Uterus (tissue), 4 donors: ENCODE data around the gene DRD4. TPM values are rescaled to one million over a fixed set of nuclear protein-coding genes. Genes with fewer than 3 reads are reported as not detected.

Experiments used
- DNase-seq, 2 donors: peaks; one replicate each; pipeline ENCODE4 v3.0.0-alpha.2; 2019 to 2020
- H3K27ac ChIP-seq, 2 donors: fragments of 200-600 bp; sonication (generic); 1 replicate in 1 of 2; 2 replicates in 1 of 2; pipeline ENCODE4 v1.5.1; 2016 to 2018
- H3K27me3 ChIP-seq, 2 donors: fragments of 200-600 bp; sonication (generic); one replicate each; pipeline ENCODE4 v1.5.1; 2018 to 2019; ENCODE audit warnings: control low read depth in 1 of 2
- H3K36me3 ChIP-seq, 2 donors: fragments of 200-600 bp; sonication (generic); one replicate each; pipeline ENCODE4 v1.5.1; 2019; ENCODE audit warnings: control low read depth in 1 of 2
- H3K4me1 ChIP-seq, 2 donors: fragments of 200-600 bp; sonication (generic); one replicate each; pipeline ENCODE4 v1.5.1; 2018 to 2019; ENCODE audit warnings: control low read depth in 1 of 2
- H3K4me3 ChIP-seq, 2 donors: fragments of 200-600 bp; sonication (generic); 1 replicate in 1 of 2; 2 replicates in 1 of 2; pipeline ENCODE4 v1.5.1; 2018 to 2019; ENCODE audit warnings: mild to moderate bottlenecking in 1 of 2
- H3K9me3 ChIP-seq, 2 donors: fragments of 200-600 bp; sonication (generic); one replicate each; pipeline ENCODE4 v1.5.1; 2019; ENCODE audit warnings: control low read depth in 1 of 2
- POLR2A ChIP-seq, 2 donors: fragments of 450-650 bp; IDR thresholded peaks; one replicate each; pipeline ENCODE4 v1.6.1; 2016; ENCODE audit warnings: antibody characterized with exemption in 2 of 2, mild to moderate bottlenecking in 1 of 2, moderate library complexity in 1 of 2
- intact Hi-C: fragments of 100-400 bp; cut with DNase I; formaldehyde crosslinking; loops from one replicate; pipeline ENCODE4 v1.15.1; 2023; ENCODE audit warnings: low total_unique reads
- total RNA-seq, 4 donors: library from RNA; depleted of rRNA in 3 of 4; stranded (reverse); fragments of >200 nt in 3 of 4; gene quantifications; one replicate each; pipeline versions ENCODE4 v1.1.0 to v1.2.4, GENCODE V29; 2014 to 2023
- TF ChIP-seq, protein P1 (sequence below), 4 experiments: fragments of 200-600 bp in 2 of 4; fragments of 450-650 bp in 2 of 4; sonication (generic) in 2 of 4; IDR thresholded peaks; one replicate each; pipeline ENCODE4 v1.5.1; 2016 to 2019; ENCODE audit warnings: antibody characterized with exemption in 4 of 4, mild to moderate bottlenecking in 2 of 4, moderate library complexity in 1 of 4
- donor health status: DM: yes; HTN: yes; CAD: no.

Gene DRD4
- total RNA-seq, 4 donors from 2014 or later: 4.5 TPM; not detected in 3

DNA sequence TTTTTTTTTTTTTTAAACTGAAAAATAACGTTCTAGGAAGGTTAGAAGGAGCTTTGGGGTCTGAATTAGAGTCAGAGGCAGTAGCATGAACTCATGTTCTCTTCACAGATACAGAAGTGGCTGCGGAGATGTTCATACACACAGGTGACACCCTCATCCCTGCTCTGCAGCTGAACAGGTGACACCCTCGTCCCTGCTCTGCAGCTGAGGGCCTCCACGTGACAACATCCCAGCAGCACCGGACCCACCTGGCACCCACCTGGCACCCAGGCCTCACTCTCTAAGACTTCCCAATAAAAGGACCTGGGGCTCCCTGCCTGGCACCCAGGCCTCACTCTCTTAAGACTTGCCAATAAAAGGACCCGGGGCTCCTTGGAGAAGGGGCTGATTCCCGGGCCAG is 19.8 kb downstream of the DRD4 start:
- Histone ChIP-seq H3K36me3 (no peaks in the 10 kb centered on the region), H3K4me3 (no peak overlapping the region), H3K9me3 (no peaks in the 10 kb centered on the region), H3K27me3 (no peaks in the 10 kb centered on the region), H3K4me1 (no peaks in the 10 kb centered on the region), H3K27ac (no peak overlapping the region)
- DNase-seq: no peak
- TF ChIP-seq, protein P1, sequence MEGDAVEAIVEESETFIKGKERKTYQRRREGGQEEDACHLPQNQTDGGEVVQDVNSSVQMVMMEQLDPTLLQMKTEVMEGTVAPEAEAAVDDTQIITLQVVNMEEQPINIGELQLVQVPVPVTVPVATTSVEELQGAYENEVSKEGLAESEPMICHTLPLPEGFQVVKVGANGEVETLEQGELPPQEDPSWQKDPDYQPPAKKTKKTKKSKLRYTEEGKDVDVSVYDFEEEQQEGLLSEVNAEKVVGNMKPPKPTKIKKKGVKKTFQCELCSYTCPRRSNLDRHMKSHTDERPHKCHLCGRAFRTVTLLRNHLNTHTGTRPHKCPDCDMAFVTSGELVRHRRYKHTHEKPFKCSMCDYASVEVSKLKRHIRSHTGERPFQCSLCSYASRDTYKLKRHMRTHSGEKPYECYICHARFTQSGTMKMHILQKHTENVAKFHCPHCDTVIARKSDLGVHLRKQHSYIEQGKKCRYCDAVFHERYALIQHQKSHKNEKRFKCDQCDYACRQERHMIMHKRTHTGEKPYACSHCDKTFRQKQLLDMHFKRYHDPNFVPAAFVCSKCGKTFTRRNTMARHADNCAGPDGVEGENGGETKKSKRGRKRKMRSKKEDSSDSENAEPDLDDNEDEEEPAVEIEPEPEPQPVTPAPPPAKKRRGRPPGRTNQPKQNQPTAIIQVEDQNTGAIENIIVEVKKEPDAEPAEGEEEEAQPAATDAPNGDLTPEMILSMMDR (IDR thresholded peaks at IDR 0.05): no peak
- TF ChIP-seq POLR2A (IDR thresholded peaks at IDR 0.05): no peak
- intact Hi-C loops: no loop called here

DNA sequence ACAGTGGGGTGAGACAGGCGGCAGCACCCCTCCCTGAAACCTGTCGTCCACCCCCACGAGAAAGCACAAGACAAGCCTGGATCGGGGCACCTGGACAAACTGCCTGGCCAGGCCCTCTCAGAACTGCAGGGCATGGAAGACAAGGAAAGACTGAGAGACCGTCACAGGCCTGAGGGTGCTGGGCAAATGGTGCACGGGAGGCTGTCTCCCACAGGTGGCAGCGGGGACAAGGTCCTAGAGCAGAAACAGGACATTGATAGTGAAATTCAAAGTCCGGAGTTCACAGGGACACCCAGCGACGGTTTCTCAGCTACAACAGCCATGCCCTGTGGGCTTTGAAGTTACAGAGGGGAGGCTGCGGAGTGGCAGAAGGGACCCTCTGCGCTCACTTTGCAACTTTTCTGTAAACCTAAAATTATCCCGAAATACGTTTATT is 20.6 kb downstream of the DRD4 start:
- Histone ChIP-seq H3K4me3 (no peak overlapping the region), H3K4me1 (no peaks in the 10 kb centered on the region), H3K27me3 (no peaks in the 10 kb centered on the region), H3K36me3 (no peaks in the 10 kb centered on the region), H3K27ac (no peak overlapping the region), H3K9me3 (no peaks in the 10 kb centered on the region)
- TF ChIP-seq, protein P1 (IDR thresholded peaks at IDR 0.05): no peak
- no peak for TF ChIP-seq POLR2A (IDR thresholded peaks at IDR 0.05)
- intact Hi-C loops: no loop called here
- DNase-seq: no peak

DNA sequence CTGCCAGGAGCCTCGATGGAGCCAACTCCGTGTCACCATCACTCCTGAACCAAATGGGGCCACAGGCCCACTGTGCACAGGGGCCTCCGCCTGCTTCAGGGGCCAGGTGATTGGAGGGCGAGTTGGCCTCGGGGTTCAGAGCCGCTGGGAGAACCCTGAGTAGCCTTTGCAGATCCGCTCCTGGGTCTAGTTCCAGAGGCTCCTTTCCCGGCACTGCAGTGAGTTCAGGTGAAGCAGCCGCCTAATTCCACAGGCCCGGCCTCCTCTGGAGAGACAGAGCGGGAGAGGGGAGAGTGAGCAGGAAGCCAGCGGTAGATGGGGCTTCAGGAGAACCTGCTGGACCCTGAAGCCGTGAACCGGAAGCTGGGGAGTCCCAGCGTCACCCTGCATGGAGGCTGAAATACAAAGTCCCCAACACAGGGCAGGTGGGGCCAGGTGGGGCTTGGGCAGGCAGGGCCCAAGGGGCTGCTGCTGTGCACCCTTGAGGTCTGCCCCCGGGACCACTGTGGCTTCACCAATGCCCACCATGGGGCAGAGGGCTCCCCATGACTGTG is 22.5 kb downstream of the DRD4 start:
- Histone ChIP-seq H3K9me3 (no peaks in the 10 kb centered on the region), H3K27me3 (no peaks in the 10 kb centered on the region), H3K36me3 (no peaks in the 10 kb centered on the region), H3K4me1 (no peaks in the 10 kb centered on the region), H3K27ac (no peak overlapping the region), H3K4me3 (no peak overlapping the region)
- no peak for DNase-seq
- intact Hi-C loops: loop anchor here (5.0 kb wide), 1 partner anchor 63 kb away; no protein-coding TSS in a partner anchor
- TF ChIP-seq, protein P1 (IDR thresholded peaks at IDR 0.05): no peak
- TF ChIP-seq POLR2A (IDR thresholded peaks at IDR 0.05): no peak

DNA sequence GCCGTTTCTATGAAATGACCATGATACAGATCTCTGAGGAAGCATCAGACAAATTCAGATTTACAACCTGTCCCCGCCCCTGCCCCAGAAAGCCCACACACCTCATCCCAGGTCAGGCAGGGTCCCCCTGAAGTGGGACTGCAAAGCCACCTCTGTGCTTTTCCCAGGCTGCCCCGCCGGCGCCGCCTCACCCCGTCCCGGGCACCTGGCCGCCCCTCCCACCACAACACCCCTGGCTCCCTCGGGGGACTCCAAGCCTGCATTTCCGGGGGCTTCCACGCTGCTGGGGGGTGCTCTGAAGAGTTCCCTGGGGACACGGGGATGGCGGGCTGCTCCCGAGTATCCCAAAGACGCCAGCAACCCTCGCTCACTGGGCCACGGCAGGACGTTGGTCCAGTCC is 23.2 kb downstream of the DRD4 start:
- Histone ChIP-seq H3K27me3 (no peaks in the 10 kb centered on the region), H3K27ac (no peak overlapping the region), H3K9me3 (no peaks in the 10 kb centered on the region), H3K4me1 (no peaks in the 10 kb centered on the region), H3K36me3 (no peaks in the 10 kb centered on the region), H3K4me3 (no peak overlapping the region)
- TF ChIP-seq POLR2A (IDR thresholded peaks at IDR 0.05): no peak
- TF ChIP-seq, protein P1 (IDR thresholded peaks at IDR 0.05): no peak
- intact Hi-C loops: loop anchor here (5.0 kb wide), 1 partner anchor 62 kb away; no protein-coding TSS in a partner anchor
- no peak for DNase-seq

DNA sequence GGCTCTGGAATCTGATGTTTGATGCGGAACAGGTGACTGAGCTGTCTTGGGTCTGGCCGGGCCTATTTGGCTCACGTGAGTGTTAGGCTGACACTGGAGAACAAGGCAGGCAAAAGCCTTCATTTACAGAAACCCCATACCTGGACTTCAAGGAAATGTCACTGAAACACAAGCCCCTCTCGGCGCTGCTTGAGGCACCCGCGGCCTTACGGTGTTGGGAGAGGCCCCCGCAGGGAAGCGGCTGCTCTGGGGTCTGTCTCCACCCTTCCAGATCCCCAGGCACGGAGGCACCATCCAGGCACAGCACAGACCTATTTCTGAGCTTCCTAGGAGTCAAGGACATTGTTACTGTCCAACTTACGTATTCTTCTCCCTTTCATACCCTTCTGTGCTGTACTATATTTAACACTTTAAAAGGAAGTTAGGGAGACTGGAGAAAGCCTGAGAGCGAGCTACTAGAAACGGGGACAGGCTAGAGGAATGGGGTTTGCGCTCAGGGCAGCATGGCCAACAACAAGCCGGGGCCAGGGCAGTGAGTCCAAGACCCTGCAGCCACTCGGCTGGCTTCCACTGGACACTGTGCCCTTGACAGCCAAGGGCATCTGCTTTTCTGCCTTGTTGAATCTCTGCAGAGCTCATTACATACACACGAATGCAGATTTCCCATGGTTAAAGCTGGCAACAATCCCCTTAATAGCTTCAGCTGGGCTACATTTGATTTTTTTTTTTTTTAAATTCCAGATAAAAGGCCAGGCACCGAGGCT is 23.8 kb downstream of the DRD4 start:
- intact Hi-C loops: loop anchor here (5.0 kb wide), 1 partner anchor 61 kb away; no protein-coding TSS in a partner anchor
- no peak for TF ChIP-seq POLR2A (IDR thresholded peaks at IDR 0.05)
- TF ChIP-seq, protein P1 (IDR thresholded peaks at IDR 0.05): no peak
- no peak overlapping the region for H3K27ac ChIP-seq

More for the DNA sequence above, 23.8 kb downstream of the DRD4 start:
- H3K9me3 ChIP-seq: no peaks in the 10 kb centered on the region
- no peak overlapping the region for H3K4me3 ChIP-seq
- no peaks in the 10 kb centered on the region for H3K27me3 ChIP-seq
- no peak for DNase-seq
- H3K36me3 ChIP-seq: no peaks in the 10 kb centered on the region
- H3K4me1 ChIP-seq: no peaks in the 10 kb centered on the region
